22Rv1 (cell line): Measurements from ENCODE around the gene AACS.

Source experiments
- H3K27ac ChIP-seq: fragments of 450-650 bp; 2 replicates; pipeline ENCODE4 v1.5.1; 2017
- ZFX ChIP-seq: fragments of 450-650 bp; IDR thresholded peaks from 2 replicates; pipeline ENCODE4 v1.6.1; 2017; ENCODE audit warnings: antibody characterized with exemption, borderline replicate concordance
- TF ChIP-seq, protein P1 (sequence below): fragments of 450-650 bp; IDR thresholded peaks from 2 replicates; pipeline ENCODE4 v1.5.1; 2017; ENCODE audit warnings: mild to moderate bottlenecking

The AACS gene

DNA sequence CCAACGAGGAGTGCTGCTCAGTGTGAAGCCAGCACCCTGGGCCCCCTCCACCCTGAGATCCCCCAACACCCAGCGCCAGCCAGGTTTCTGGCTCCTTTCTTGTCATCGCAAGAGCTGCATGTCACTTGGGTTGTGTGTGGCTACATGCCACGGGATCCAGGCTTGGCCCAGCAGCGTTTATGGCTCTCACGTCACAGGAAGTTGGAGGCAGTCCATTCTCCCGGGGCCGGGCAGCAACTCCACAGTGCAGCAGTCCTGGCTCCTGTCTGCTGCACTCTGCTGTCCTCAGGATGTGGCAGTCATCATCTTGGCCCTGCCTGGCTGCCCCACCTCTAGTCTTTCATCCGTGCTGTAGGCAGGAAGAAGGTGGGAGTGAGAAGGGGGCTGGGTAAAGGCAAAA, 78.3 kb downstream of the AACS start:
- no peak for TF ChIP-seq ZFX
- TF ChIP-seq, protein P1, sequence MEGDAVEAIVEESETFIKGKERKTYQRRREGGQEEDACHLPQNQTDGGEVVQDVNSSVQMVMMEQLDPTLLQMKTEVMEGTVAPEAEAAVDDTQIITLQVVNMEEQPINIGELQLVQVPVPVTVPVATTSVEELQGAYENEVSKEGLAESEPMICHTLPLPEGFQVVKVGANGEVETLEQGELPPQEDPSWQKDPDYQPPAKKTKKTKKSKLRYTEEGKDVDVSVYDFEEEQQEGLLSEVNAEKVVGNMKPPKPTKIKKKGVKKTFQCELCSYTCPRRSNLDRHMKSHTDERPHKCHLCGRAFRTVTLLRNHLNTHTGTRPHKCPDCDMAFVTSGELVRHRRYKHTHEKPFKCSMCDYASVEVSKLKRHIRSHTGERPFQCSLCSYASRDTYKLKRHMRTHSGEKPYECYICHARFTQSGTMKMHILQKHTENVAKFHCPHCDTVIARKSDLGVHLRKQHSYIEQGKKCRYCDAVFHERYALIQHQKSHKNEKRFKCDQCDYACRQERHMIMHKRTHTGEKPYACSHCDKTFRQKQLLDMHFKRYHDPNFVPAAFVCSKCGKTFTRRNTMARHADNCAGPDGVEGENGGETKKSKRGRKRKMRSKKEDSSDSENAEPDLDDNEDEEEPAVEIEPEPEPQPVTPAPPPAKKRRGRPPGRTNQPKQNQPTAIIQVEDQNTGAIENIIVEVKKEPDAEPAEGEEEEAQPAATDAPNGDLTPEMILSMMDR, result no peak
- no peak overlapping the region for H3K27ac ChIP-seq

DNA sequence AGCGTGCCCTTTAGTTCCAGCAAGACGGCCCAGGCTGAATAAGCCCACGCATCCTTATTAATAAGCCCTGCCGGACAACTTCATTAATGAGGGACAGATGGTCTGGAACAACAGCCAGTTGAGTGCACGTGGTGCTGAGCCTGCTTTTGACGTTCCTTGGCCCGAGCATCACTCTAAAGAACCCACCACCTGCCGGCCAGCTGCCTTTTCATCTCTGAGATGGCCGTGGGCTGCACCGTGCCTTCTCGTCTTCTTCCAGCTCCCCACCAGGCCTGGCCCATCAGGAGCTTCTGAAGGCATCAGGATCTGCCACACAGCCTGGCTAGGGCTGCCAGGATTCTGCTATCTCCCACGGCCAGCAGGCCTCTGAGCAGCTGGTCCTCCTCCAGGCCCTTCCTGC, 80.0 kb downstream of the AACS start:
- H3K27ac ChIP-seq, result no peak overlapping the region
- TF ChIP-seq, protein P1, result no peak
- TF ChIP-seq ZFX, result no peak

DNA sequence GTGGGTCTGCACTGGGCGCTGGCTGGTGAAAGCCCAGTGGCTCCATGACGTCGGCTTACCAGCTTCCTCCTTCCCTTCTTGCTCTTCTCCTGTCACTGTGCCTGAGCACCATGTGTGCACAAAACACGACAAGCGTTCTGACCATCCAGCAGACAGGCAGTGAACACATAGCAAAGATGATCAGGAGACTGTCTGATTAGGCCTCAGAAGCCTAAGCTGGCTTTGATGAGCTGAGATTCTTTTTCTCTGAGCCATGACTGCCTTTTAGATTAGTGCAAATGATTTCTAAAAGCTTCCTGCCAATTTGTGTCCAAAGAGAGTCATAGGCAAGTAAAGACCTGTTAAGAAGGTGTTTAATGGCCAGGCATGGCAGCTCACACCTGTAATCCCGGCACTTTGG, 83.1 kb downstream of the AACS start:
- H3K27ac ChIP-seq, result no peak overlapping the region
- TF ChIP-seq, protein P1, result no peak
- TF ChIP-seq ZFX, result no peak

DNA sequence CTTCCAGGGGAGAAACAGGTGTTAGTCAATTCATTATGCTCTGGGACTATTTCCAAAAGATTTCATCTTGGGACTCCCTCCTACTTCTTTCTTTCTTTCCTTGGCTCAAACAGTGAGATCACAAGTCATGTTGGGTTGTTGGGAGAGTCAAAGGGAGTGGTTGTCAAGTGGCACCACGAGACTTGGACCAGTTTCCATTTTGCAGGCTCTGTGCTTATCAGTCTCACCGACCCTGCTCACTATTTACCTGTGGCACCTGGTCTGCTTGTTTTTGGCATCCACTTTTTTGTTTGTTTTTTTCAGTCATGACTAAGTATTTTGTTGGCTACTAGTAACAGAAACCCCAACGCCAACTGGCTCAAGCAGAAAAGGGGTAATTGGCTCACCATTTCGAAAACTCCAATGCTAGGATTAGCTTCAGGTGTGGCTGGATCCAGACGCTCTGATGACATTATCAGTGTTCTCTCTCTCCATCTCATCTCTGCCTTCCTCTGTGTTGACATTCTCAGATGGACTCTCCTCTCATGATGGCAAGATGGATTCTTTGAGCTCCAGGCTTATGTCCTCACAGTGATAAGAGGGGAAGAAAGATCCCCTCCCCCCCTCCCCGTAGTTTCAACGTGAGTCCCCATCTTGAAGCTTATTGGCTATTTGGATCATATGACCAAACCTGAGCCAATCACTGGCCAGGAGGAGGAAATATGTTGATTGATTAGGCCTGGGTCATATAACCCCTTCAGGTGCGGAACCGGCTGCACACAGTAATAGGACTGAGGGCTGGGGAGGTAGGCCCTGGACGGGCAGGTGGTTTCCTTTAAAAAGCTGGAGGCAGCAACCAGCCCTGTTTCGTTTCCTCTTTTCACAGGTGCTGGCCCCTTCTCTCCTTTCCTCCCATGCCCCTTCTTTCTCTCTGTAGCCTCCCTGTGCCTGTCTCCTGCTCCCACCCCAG, 84.2 kb downstream of the AACS start:
- TF ChIP-seq, protein P1, result no peak
- TF ChIP-seq ZFX, result no peak
- H3K27ac ChIP-seq, result no peak overlapping the region

GRCh38 chr12:125151284-125151683, 86.0 kb downstream of the AACS start:
- TF ChIP-seq ZFX, result no peak
- TF ChIP-seq, protein P1, result no peak
- no peak overlapping the region for H3K27ac ChIP-seq

DNA sequence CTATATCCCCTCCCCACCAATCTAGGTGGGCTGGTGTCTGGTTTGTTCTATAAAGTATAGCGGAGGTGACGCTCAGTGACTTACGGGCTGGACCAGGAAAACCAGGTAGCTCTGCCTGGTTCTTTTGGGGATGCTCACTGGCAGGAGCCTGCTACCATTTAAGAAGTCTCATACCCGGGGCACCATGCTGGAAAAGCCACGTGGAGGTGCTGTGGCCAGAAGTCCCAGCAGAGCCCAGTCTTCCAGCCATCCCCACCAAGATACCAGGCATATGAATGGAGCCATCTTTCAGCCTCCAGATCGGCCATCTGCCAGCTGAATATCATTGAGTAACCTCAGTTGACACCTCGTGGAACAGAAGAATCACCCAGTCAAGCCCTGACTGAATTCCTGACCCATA, 87.2 kb downstream of the AACS start:
- no peak overlapping the region for H3K27ac ChIP-seq
- no peak for TF ChIP-seq ZFX
- TF ChIP-seq, protein P1, result no peak

- TF ChIP-seq ZFX, result no peak
- TF ChIP-seq, protein P1, result no peak
- H3K27ac ChIP-seq, result no peak overlapping the region
Measured at GRCh38 chr12:125155366-125155765, 90.1 kb downstream of the AACS start.
